ENCODE data around the gene RPL10.

DNA sequence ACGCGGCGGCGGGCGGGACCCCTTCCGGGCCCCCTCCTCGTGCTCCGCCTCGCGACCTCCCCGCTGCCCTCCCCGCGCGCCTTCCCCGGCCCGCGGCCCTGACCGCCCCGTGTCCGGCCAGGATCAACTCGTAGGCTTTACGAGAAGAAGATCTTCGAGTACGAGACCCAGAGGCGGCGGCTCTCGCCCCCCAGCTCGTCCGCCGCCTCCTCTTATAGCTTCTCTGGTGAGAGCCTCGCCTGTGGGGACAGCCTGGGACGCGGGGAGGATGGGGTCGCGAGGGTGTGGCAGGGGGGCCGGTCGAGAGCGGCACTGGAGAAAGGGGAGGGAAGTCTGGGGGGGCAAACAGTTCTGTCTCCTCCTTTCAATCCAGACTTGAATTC, 18.6 kb upstream of the RPL10 start:
- TF ChIP-seq ZNF484 (CRISPR knock-in tag; IDR thresholded peaks at IDR 0.05; ENCODE audit: borderline replicate concordance, low read depth) (no peak), RFX5 (IDR thresholded peaks at IDR 0.05; ENCODE audit: low read depth, low read length) (no peak), PHB2 (IDR thresholded peaks at IDR 0.05; ENCODE audit: partially characterized antibody) (no peak), FIP1L1 (IDR thresholded peaks at IDR 0.05; ENCODE audit: borderline replicate concordance, insufficient read depth, low read depth, low read length) (no peak), ZNF431 (CRISPR knock-in tag; IDR thresholded peaks at IDR 0.05; ENCODE audit: borderline replicate concordance, low read depth) (no peak), POLR2A (IDR thresholded peaks at IDR 0.05; ENCODE audit: insufficient read depth in 1 of 2, low read depth in 2 of 2, low read length in 2 of 2) (no peak), DNMT3B (CRISPR knock-in tag; conservative IDR thresholded peaks at IDR 0.05) (no peak), EHMT2 (IDR thresholded peaks at IDR 0.05; ENCODE audit: borderline replicate concordance, low read depth, low read length) (no peak), RXRB (CRISPR knock-in tag; IDR thresholded peaks at IDR 0.05; ENCODE audit: borderline replicate concordance) (no peak), ZNF768 (CRISPR knock-in tag; IDR thresholded peaks at IDR 0.05) (0 out of 2 replicates have a peak, but pooled peaks have one; percentile 5), ISL2 (CRISPR knock-in tag; IDR thresholded peaks at IDR 0.05) (no peak)
- TF ChIP-seq, protein P1, sequence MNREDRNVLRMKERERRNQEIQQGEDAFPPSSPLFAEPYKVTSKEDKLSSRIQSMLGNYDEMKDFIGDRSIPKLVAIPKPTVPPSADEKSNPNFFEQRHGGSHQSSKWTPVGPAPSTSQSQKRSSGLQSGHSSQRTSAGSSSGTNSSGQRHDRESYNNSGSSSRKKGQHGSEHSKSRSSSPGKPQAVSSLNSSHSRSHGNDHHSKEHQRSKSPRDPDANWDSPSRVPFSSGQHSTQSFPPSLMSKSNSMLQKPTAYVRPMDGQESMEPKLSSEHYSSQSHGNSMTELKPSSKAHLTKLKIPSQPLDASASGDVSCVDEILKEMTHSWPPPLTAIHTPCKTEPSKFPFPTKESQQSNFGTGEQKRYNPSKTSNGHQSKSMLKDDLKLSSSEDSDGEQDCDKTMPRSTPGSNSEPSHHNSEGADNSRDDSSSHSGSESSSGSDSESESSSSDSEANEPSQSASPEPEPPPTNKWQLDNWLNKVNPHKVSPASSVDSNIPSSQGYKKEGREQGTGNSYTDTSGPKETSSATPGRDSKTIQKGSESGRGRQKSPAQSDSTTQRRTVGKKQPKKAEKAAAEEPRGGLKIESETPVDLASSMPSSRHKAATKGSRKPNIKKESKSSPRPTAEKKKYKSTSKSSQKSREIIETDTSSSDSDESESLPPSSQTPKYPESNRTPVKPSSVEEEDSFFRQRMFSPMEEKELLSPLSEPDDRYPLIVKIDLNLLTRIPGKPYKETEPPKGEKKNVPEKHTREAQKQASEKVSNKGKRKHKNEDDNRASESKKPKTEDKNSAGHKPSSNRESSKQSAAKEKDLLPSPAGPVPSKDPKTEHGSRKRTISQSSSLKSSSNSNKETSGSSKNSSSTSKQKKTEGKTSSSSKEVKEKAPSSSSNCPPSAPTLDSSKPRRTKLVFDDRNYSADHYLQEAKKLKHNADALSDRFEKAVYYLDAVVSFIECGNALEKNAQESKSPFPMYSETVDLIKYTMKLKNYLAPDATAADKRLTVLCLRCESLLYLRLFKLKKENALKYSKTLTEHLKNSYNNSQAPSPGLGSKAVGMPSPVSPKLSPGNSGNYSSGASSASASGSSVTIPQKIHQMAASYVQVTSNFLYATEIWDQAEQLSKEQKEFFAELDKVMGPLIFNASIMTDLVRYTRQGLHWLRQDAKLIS (CRISPR knock-in tag; IDR thresholded peaks at IDR 0.05), result no peak
- TF ChIP-seq, protein P2, sequence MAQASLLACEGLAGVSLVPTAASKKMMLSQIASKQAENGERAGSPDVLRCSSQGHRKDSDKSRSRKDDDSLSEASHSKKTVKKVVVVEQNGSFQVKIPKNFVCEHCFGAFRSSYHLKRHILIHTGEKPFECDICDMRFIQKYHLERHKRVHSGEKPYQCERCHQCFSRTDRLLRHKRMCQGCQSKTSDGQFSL (CRISPR knock-in tag; IDR thresholded peaks at IDR 0.05), result no peak

All from HepG2 (cell line).